Adrenal gland (tissue), 12 donors: ENCODE data around the gene TP73. TPM values are rescaled to one million over a fixed set of nuclear protein-coding genes. Genes with fewer than 3 reads are reported as not detected.

Experiments
- DNase-seq, 7 donors: peaks; one replicate each; pipeline ENCODE4 v3.0.0-alpha.2; 2019 to 2020
- H3K27ac ChIP-seq, 5 donors: fragments of 200-600 bp; sonication (generic) in 4 of 5; 1 replicate in 3 of 5; 2 replicates in 2 of 5; pipeline versions ENCODE4 v1.5.1 to v1.8.0; 2016 to 2020; ENCODE audit warnings: mild to moderate bottlenecking in 1 of 5
- H3K27me3 ChIP-seq: fragments of 200-600 bp; 2 replicates; pipeline ENCODE4 v1.8.0; 2021
- H3K36me3 ChIP-seq, 2 donors: fragments of 200-600 bp; replicated peaks in 1 of 2; 1 replicate in 1 of 2; 2 replicates in 1 of 2; pipeline versions ENCODE4 v1.5.1 to v1.8.0; 2018 to 2022
- H3K4me1 ChIP-seq, 2 donors: fragments of 200-600 bp; replicated peaks in 1 of 2; 1 replicate in 1 of 2; 2 replicates in 1 of 2; pipeline versions ENCODE4 v1.5.1 to v1.8.0; 2018 to 2021
- H3K4me3 ChIP-seq, 4 donors: fragments of 200-600 bp; sonication (generic) in 3 of 4; one replicate each; pipeline ENCODE4 v1.5.1; 2016 to 2018
- H3K9me3 ChIP-seq, 3 donors: fragments of 200-600 bp; sonication (generic) in 1 of 3; replicated peaks in 1 of 3; 1 replicate in 2 of 3; 2 replicates in 1 of 3; pipeline versions ENCODE4 v1.5.1 to v1.8.0; 2016 to 2021
- POLR2A ChIP-seq, 2 donors: fragments of 450-650 bp; IDR thresholded peaks; one replicate each; pipeline ENCODE4 v1.6.1; 2017; ENCODE audit warnings: antibody characterized with exemption in 2 of 2, mild to moderate bottlenecking in 2 of 2, moderate library complexity in 1 of 2
- WGBS, 4 donors: extraction: QIAGEN DNeasy Blood & Tissue Kit in 2 of 4; methylation state at CpG; one replicate each; pipeline versions ENCODE4 v1.1.5 to v1.1.7; 2013 to 2017; 5-methylcytosine and 5-hydroxymethylcytosine counted together
- intact Hi-C, 2 donors: fragments of 100-400 bp; cut with DNase I; formaldehyde crosslinking; loops; one replicate each; pipeline versions ENCODE4 v1.14.1 to v1.15.0; 2022 to 2023
- polyA plus RNA-seq, 3 donors: library from polyadenylated mRNA; stranded (reverse); fragments of 200-250 nt in 2 of 3; fragments of 350-450 nt in 1 of 3; fragmentation: Illumina TruSeq in 1 of 3; extraction: RNeasy Lipid Tissue Mini Kit (QIAGEN cat#74804) in 1 of 3; gene quantifications; one replicate each; pipeline ENCODE4 v1.2.3, GENCODE V29; 2013 to 2014
- total RNA-seq, 9 donors: library from RNA; depleted of rRNA in 4 of 9; stranded (reverse); fragments of >200 nt in 4 of 9; fragments of 120-200 nt in 1 of 9; fragmentation: NEBNext Ultra II Directional in 1 of 9; extraction: Animal tissue kit (Norgen Biotek cat#: 25700) in 1 of 9; gene quantifications; one replicate each; pipeline versions ENCODE4 v1.1.0 to v1.2.4, GENCODE V29; 2013 to 2023
- TF ChIP-seq, protein P1 (sequence below), 6 experiments: fragments of 450-650 bp in 4 of 6; fragments of 200-600 bp in 2 of 6; sonication (generic) in 1 of 6; IDR thresholded peaks; 1 replicate in 5 of 6; 2 replicates in 1 of 6; pipeline versions ENCODE4 v1.5.1 to v1.8.0; 2016 to 2021; ENCODE audit warnings: antibody characterized with exemption in 6 of 6, mild to moderate bottlenecking in 2 of 6, moderate library complexity in 1 of 6
- donor health status: healthy with polysubstance abuse.
- donor health status: Bipolar disorder and iron deficiency.
- donor health status: DM: yes; HTN: yes; CAD: no.
- donor health status: DM: no; HTN: no; CAD: no.
- donor health status: DM: no; HTN: no; CAD: no.
- donor health status: DM: yes; HTN: yes; CAD: no.

Gene TP73
- total and polyA plus RNA-seq, 12 donors = 0.03 to 0.22 (median 0.14) TPM; not detected in 6

- Histone ChIP-seq H3K4me1 (peaks cover 0 to 17% of the 10 kb centered on the region in 2 donors), H3K36me3 (peaks cover 0 to 46% of the 10 kb centered on the region in 2 donors), H3K4me3 (no peak overlapping the region), H3K27me3 (no peaks in the 10 kb centered on the region), H3K9me3 (no peaks in the 10 kb centered on the region), H3K27ac (no peak overlapping the region)
- TF ChIP-seq POLR2A (IDR thresholded peaks at IDR 0.05) = no peak
- TF ChIP-seq, protein P1, sequence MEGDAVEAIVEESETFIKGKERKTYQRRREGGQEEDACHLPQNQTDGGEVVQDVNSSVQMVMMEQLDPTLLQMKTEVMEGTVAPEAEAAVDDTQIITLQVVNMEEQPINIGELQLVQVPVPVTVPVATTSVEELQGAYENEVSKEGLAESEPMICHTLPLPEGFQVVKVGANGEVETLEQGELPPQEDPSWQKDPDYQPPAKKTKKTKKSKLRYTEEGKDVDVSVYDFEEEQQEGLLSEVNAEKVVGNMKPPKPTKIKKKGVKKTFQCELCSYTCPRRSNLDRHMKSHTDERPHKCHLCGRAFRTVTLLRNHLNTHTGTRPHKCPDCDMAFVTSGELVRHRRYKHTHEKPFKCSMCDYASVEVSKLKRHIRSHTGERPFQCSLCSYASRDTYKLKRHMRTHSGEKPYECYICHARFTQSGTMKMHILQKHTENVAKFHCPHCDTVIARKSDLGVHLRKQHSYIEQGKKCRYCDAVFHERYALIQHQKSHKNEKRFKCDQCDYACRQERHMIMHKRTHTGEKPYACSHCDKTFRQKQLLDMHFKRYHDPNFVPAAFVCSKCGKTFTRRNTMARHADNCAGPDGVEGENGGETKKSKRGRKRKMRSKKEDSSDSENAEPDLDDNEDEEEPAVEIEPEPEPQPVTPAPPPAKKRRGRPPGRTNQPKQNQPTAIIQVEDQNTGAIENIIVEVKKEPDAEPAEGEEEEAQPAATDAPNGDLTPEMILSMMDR (IDR thresholded peaks at IDR 0.05) = no peak
- DNase-seq = no peak
- intact Hi-C loops = no loop called here
- WGBS, 4 donors = 81 to 89% (median 82%) methylated on average over 11 to 14 of the region's 14 CpGs
Observed at GRCh38 chr1:3778590-3779264, 126.4 kb downstream of the TP73 start.

DNA sequence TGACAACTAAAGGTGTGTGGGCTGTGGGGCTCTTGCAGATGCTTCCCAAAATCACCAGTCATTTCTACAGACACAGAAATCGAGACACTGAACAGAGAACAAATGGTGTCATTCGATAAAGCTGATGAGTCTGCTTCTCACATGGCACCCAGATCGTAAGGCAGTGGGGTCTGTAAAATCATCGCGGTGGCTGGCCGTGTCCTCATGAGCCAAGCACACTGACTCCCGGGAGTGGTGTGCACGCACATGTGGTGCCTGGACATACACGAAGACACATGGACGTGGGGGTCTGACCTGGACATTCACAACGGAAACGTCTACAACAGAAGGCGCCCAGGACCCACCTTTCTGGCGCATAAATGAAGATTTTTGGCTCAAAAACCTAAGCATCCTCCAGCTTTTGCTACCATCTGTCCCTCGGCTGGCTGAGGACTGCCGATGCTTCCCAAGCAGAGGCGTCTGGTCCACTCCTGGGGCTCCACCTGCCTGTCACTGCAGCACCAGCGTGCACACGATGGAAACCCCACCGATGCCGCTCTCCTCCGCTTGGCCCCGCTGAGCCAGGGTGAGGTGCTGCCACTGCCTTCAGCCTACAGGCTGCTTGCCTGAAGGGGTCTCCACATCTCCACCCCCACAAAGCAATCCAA, 127.1 kb downstream of the TP73 start:
- peak in 1 of 7 donors; percentile 11 for DNase-seq
- peaks cover 0 to 53% of the 10 kb centered on the region in 2 donors for H3K36me3 ChIP-seq

GRCh38 chr1:3779912-3780416, 127.6 kb downstream of the TP73 start:
- 88 to 94% (median 90%) methylated on average over 18 to 20 of the region's 20 CpGs for WGBS, 4 donors
- TF ChIP-seq, protein P1 (IDR thresholded peaks at IDR 0.05) = no peak
- no peak for TF ChIP-seq POLR2A (IDR thresholded peaks at IDR 0.05)
- no peaks in the 10 kb centered on the region for H3K27me3 ChIP-seq
- no peaks in the 10 kb centered on the region for H3K9me3 ChIP-seq
- H3K27ac ChIP-seq = no peak overlapping the region
- H3K4me3 ChIP-seq = no peak overlapping the region
- H3K36me3 ChIP-seq = peaks cover 0 to 59% of the 10 kb centered on the region in 2 donors
- peaks cover under 1 to 11% of the 10 kb centered on the region in 2 donors for H3K4me1 ChIP-seq
- peak in 1 of 7 donors; percentile 8 for DNase-seq
- intact Hi-C loops = no loop called here

More for the DNA sequence above, 127.1 kb downstream of the TP73 start:
- H3K27me3 ChIP-seq = no peaks in the 10 kb centered on the region
- H3K27ac ChIP-seq = no peak overlapping the region
- H3K4me3 ChIP-seq = no peak overlapping the region
- TF ChIP-seq, protein P1 (IDR thresholded peaks at IDR 0.05) = no peak
- TF ChIP-seq POLR2A (IDR thresholded peaks at IDR 0.05) = no peak
- 90 to 93% (median 92%) methylated on average over 23 of the region's 23 CpGs for WGBS, 4 donors
- intact Hi-C loops = no loop called here
- H3K9me3 ChIP-seq = no peaks in the 10 kb centered on the region
- H3K4me1 ChIP-seq = peaks cover 0 to 17% of the 10 kb centered on the region in 2 donors

- 90 to 92% (median 91%) methylated on average over 21 of the region's 21 CpGs for WGBS, 4 donors
- Histone ChIP-seq H3K4me1 (peaks cover 2 to 8% of the 10 kb centered on the region in 2 donors), H3K27ac (no peak overlapping the region), H3K36me3 (peaks cover 0 to 68% of the 10 kb centered on the region in 2 donors), H3K9me3 (no peaks in the 10 kb centered on the region), H3K4me3 (no peak overlapping the region), H3K27me3 (no peaks in the 10 kb centered on the region)
- no peak for TF ChIP-seq POLR2A (IDR thresholded peaks at IDR 0.05)
- TF ChIP-seq, protein P1 (IDR thresholded peaks at IDR 0.05) = no peak
- intact Hi-C loops = no loop called here
- peak in 1 of 7 donors; percentile 8 for DNase-seq
Observed at GRCh38 chr1:3780901-3781300, 128.6 kb downstream of the TP73 start.
